DMS153 (cell line): ENCODE data around the gene PRLH.
"Not testable (repeated sequence)": the region's sequence is repeated elsewhere in the genome, so short reads cannot be mapped to it uniquely, and the experiment has no call there.

Experiments
- DNase-seq: peaks from one replicate; lab custom pipeline; 2025; lab: John Stamatoyannopoulos, UW

Gene PRLH

GRCh38 chr2:237600205-237600846, 34.0 kb downstream of the PRLH start:
- DNase-seq = no peak

- DNase-seq = no peak
Measured at GRCh38 chr2:237601453-237602116, 35.2 kb downstream of the PRLH start.

- no peak for DNase-seq
Measured at GRCh38 chr2:237602409-237602808, 36.0 kb downstream of the PRLH start.

GRCh38 chr2:237603049-237603717, 36.8 kb downstream of the PRLH start:
- no peak for DNase-seq

GRCh38 chr2:237603718-237604362, 37.5 kb downstream of the PRLH start:
- peak; percentile 13 for DNase-seq

GRCh38 chr2:237604391-237604790, 38.0 kb downstream of the PRLH start:
- no peak for DNase-seq

- DNase-seq = no peak
Measured at GRCh38 chr2:237604960-237605359, 38.6 kb downstream of the PRLH start.

- DNase-seq = not testable (repeated sequence)
Measured at GRCh38 chr2:237606522-237606921, 40.1 kb downstream of the PRLH start.

GRCh38 chr2:237612527-237613357, 46.4 kb downstream of the PRLH start:
- no peak for DNase-seq

GRCh38 chr2:237613679-237614078, 47.3 kb downstream of the PRLH start:
- no peak for DNase-seq

GRCh38 chr2:237614151-237614720, 47.9 kb downstream of the PRLH start:
- no peak for DNase-seq

GRCh38 chr2:237615631-237616249, 49.4 kb downstream of the PRLH start:
- DNase-seq = no peak

- no peak for DNase-seq
Measured at GRCh38 chr2:237616373-237616733, 50.0 kb downstream of the PRLH start.
